Stimulated activated CD8-positive, alpha-beta memory T cell treated with anti-CD3 and anti-CD28 coated beads, Interleukin-15, amount 100 ng/mL, for 24 hours (primary cell): ENCODE data around the gene MFSD6.
"Not testable (repeated sequence)": the region's sequence is repeated elsewhere in the genome, so short reads cannot be mapped to it uniquely, and the experiment has no call there.

ENCODE experiments used
- DNase-seq: peaks from one replicate; pipeline ENCODE4 v3.0.0-alpha.2; 2020; ENCODE audit warnings: low read depth

The MFSD6 gene

DNA sequence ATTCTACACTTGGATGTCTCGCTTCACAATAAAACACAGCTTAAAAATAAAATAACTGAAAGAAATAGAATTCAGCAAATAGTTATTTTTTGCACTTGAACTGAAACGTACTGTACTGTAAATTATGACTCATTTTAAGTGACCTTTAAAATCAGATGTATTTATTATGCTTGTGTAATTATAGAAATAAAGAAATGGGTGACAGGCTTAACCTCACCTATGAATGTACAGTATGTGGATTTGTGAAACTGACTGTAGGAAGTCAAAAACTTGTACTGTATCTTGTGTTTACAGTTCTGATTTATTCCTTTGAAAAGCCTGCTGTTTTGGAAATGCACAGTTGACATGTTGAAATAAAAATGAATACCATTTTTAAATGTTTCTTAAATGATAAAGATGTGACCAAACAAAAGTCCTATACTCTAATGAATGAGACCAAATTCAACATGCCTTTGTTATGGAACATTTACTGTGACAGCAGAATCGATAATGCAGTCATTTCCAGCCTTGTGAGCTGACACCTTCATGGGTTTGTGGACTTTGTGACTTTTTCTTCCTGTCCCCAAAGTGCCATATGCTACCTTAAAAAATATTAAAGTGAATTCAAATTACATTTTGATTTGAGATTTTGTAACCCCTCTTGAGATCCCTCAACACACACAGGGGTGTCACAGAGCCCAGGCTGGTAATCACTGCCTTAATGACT is 93.7 kb downstream of the MFSD6 start:
- DNase-seq: no peak

DNA sequence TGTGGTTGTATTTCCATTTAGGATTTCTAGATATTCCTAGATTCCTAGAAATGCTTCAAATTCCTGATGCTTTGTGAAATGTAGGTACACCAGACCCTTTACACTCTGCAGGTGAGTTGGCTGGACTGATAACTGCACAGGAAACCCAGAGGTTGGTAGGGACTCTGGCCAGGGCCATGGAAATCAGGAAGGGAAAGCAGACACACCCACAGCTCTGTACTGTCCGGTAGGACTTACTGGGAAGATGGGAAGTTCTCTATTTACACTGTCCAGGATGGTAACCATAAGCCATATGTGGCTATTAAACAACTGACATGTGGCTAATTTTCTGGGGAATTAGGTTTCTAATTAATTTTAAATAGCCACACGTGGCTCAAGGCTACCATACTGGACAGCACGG is 94.9 kb downstream of the MFSD6 start:
- DNase-seq: no peak

DNA sequence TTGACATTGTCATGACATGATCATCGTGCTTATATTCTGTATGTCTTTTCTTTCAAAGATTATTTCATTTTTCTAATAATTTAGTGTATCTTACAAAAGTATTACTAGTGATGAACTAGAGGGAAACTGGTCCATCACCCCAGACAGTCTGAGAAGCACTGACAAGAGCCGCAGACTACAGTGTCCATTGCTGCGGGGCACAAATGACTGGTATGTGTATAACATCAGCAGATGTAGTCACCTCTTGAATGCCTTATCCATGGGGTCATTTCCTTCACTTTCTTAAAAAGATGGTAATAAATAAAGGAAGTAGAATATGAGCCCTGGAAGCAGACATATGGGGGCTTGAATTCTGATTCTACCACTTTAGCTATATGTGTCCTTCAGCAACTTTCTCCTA is 96.8 kb downstream of the MFSD6 start:
- DNase-seq: no peak

DNA sequence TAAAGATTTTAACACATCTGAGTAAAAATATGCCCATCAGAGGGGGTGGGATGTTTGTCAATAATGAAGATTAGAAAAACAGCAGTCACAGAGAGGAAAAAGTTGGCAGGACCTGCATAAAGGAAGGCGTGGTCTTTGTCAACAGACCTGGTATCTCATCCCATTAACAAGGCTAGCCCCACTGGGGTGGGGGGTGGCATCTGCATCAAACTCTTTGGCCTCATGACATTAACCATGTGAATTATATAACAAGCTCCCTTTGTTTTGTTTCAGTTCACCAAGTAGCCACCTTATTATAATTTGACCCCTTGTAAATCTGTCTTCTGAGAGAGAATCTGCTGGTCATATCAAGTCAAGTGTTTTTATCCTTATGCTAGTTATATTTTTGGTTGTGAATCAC is 97.5 kb downstream of the MFSD6 start:
- DNase-seq: no peak

DNA sequence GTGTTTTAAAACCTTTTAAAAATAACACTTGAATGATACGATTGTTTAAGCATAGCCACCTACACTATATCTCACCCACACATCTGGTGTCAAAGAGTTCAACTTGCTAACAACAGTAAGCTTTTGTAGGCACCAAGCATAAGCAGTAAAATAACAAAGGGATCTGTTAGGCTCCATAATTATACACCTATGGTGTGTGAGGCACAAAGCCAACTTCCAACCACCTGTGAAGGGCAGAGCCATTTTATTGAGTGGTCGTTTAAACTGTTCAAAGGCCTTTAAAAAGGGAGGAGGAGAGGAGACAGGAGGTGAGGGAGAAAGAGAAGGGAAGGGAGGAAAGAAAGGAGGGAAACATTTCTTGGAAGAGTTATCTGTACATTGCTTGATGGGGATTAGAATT is 98.5 kb downstream of the MFSD6 start:
- DNase-seq: no peak

DNA sequence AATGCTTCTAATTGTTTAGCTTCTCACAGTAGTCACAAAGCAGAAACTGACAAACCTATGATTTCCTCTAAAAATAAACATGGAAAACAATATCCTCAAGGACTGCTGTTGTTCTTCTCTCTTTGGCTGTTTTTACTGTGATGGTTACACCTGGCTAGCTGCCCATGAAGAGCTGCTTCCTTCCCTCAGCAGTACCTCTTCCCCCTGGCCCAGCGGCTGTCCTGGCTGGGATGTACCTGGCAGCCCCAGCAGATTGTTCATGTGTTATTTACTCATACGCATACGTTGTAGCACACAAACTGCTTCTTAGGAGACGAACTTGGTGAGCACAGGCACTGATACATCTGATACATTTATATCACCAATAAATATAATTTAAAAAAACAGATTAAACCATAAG is 99.0 kb downstream of the MFSD6 start:
- DNase-seq: no peak

DNA sequence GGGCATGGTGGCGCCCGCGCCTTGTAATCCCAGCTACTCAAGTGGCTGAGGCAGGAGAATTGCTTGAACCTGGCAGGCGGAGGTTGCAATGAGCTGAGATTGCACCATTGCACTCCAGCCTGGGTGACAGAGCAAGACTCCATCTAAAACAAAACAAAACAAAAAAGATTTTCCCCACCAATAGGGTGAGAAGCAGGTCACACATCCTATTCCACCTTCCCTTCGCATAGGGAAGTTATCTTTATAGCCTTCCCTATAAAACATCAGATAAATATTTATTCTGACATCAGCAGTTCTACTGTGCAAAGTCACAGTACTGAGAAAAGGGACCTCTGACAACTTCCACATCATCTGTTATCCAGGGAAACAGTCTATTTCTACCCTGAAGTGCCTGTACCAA is 101.7 kb downstream of the MFSD6 start:
- not testable (repeated sequence) for DNase-seq

DNA sequence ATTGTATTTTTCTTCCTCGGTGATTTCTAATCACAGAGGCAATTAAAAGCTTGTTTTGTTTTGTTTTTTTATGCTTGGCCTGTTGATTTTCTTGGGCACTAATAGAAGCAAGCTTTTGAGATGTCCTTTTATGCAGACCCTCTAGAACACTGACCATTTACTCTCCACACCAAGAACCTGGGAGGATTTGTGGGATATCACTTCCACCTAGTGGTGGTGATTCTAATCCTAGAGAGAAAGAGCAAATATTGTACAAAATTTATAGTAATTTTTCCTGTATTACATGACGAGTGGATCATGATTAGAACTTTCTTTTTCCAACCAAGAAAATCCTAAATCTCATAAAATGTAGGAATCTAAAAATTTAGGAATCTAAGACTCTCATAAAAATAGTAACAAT is 102.9 kb downstream of the MFSD6 start:
- no peak for DNase-seq

DNA sequence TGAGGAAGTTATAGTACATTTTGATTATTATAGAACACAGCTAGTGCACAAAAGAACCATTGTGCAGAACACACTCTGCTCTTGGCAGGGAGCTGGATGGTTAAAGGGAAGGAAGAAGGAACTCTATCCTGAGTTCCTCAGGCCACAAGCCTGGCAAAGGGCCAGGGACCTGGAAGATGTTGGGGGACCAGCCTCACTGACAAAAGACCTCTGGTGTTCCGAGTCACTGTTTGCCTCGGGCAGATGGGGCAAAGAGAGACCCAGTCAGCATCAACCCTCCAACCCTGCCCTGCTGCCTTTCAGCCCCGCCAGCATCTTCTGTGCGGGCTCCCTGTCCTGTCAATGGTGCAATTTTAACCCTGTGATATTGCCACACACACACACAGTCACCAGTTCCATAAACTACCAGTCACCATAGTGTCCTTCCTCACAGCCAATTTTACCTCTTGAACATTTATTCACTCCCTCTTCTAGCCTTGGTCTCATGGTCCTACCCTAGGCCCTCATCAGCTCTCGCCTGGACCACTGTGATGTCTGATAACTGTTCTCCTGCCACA is 104.5 kb downstream of the MFSD6 start:
- DNase-seq: no peak

DNA sequence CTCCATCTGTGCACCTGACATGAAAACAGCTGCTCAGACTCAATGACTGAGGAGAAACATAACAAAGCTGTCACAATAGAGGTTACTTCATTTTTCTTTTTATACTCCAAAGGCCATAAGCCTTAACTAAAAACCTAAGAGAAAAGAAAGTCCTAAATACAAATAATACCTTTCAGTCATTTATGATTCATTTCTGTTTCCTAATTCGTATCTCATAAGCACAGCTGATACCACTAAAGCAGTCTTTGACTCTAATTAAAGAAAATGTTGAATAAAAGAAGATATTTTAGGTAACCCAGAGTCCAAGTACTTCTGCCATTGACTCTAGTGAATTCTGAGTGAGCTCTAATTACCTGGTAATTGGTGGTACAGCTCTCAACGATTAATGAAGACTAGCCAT is 105.7 kb downstream of the MFSD6 start:
- no peak for DNase-seq

DNA sequence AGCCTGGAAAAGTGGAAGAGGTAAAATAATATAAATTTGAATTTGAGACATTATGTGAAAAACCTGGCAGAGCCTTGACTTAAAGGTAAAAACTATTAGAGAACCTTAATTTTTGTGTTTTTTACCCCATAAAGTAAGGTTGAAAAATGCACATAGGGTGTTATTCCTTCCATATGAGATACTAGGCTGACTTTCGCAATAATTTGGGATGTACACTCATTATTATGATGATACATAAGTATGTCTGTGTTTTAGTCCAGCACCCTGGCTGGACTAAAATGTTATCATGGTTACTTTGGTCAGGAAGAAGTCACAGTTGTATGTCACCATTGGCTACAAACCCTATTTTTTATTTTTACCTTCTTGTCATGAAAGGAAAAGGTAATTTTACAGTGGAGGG is 106.5 kb downstream of the MFSD6 start:
- DNase-seq: no peak

DNA sequence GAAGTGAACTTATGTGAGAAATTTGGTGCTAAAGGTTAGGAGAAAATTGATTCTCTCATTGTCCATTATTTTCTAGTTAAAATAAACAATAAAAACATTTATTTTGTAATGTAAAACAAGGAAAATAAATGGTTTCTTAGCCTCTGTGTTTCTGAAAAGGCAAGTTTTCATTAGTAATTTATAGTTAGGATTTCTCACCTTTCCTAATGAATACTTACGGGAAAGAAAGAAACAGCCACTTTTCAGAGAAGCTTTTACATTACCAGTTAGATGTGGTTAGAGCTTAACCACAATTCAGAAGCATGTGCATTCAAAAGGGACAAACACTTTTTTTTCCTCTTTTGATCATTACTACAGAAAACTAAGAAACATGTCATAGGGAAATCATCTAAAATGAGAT is 107.5 kb downstream of the MFSD6 start:
- DNase-seq: no peak

DNA sequence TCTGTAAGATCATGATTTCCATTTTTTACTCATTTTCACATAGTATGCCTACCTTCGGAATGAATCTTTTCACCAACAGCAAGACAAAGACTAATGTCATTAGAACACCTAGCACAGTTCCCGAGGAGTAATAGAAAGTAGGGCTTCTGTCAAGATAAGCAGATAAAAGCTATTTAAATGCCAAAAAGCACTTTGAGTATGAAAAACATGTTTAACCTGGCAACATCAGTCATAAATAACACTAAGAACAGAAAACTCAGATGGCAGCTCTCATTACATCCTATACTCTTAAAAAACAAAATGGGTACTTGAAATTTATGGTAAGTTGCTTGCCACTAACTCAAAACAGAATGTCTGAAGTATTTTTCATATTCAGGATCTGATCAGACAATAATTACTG is 109.3 kb downstream of the MFSD6 start:
- DNase-seq: no peak

DNA sequence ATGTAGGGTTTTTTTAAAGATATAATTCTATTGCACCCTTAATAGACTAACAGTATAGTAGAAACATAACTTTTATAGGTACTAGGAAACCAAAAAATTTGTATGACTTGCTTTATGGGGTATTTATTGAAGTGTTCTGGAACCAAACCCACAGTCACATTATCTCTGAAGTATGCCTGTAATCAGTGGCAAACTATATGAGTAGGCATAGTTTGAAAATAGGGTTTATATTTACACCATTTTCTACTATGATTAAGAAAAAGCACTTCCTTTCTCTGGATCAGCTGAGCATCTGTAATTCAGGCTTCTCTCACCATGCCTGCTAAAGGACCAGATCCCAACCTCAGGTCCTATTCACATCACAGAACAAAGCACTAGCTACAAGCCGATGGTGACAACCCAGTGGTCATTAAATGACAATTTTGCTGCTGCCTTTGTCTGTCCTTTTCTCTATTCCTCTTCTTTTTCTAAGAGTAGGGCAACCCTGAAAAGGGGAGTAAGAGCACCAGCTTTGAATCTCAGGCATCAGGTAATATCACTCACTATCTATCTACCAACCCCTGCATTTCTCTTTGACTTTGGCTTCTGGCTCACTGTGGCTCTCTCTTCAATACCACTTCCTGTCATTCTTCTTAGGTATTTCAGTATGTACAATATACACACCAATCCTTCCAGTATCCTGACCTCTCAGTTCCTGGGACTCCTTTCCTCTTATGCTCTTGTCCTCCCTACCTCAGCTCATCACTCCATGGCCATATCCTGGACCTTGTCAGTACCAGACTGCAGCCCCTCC is 112.0 kb downstream of the MFSD6 start:
- DNase-seq: no peak

DNA sequence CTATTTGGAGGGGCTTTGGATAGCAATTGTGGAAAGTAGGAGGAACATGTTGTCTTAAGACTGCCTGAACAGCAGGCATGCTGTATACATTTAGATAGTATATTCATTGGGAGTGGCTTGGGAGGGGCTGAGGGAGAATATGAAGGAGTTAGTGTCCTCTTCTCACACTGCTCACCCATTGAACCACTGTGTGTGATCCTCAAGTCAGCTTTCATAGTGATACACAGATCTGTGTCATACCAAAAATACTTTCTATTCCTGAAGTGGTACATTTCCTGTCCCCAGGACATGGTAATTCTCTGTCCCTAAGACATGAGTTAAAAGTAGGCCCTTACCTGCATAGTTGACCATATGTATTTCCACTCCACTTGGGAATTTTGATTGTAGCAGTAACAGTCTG is 116.8 kb downstream of the MFSD6 start:
- no peak for DNase-seq

DNA sequence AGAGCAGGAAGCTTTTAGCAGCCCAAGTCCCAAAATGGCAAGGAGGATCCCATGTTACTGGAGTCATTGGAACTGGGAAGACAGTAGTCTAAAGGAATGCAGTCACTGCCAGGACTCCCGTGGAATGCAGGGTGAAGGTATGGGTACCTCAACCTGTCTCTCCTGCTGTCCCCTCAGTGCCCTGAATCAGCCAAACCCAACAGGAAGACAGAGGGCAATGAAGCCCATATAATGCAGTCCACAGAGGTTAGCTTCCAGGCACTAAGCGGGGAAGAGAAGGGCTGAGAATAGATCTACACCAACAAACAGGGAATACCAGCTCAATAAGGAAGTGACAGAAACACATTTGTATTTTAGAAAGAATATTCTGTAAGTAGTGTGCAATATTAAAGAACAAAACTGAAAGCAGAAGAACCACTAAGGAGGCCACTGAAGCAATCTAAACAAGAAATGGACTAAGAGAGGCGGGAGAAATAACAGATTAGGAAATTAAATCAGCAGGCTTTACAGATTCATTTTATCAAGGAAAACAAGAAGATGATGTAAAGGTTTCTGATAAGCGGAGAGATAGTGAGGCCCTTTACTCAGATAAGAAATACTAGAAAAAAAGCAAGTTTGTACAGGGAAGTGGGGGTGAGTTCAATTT is 118.1 kb downstream of the MFSD6 start:
- DNase-seq: no peak

DNA sequence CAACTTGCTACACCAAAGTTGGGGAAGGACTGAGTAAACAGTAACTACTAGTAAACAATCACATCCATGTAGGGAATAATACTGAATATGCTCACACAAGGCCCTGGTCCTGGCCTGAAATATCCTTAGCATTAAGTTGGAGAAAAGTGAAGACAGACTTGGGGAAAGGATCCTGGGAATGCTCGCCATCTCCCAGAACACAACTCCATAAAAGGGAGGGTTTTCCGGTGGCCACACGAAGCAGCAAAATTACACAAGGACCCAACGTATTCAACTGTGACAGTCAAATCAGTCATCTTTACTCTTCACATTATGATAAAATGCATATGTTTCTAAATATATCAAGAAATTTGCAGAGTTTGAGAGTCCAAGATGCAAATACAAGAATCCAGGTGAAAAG is 119.1 kb downstream of the MFSD6 start:
- DNase-seq: no peak

DNA sequence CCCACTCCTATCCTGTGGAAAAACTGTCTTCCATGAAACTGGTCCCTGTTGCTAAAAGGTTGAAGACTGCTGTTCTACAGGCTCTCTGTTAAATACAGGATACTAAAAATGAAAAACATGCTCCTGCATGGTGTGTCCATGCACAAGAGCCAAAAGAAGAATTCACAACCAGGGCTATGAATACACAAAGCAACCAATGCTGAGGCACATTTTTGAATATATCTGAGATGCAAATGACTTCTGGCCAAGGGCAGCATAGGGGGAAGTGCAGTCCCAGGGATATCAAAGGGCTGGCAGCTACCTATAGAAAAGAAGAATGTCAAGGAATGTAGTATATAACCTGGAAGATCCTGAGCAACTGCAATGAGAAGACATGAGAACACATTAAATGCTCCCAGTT is 119.8 kb downstream of the MFSD6 start:
- no peak for DNase-seq

DNA sequence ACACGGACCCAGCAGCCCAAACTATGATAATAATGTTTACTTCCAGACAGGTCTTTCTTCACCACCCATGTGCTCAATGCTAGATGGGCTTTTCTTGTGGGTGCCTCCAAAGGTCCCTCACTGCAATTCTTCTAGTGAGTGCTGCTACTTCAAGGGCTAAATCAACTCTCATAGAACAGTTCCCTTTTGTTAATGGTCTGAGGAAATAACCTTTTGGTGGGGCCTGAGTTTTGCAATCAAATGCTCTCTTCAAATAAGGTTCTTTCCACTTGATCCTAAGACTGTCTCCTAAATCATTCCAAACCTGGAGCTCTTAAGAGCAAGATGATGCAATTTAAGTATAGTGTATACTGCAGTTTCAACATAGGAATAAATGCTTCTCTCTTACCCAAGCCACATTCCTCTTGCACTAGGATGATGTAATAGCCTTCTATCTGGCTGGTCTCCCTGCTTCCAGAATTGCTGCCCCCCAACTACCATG is 120.4 kb downstream of the MFSD6 start:
- DNase-seq: no peak

DNA sequence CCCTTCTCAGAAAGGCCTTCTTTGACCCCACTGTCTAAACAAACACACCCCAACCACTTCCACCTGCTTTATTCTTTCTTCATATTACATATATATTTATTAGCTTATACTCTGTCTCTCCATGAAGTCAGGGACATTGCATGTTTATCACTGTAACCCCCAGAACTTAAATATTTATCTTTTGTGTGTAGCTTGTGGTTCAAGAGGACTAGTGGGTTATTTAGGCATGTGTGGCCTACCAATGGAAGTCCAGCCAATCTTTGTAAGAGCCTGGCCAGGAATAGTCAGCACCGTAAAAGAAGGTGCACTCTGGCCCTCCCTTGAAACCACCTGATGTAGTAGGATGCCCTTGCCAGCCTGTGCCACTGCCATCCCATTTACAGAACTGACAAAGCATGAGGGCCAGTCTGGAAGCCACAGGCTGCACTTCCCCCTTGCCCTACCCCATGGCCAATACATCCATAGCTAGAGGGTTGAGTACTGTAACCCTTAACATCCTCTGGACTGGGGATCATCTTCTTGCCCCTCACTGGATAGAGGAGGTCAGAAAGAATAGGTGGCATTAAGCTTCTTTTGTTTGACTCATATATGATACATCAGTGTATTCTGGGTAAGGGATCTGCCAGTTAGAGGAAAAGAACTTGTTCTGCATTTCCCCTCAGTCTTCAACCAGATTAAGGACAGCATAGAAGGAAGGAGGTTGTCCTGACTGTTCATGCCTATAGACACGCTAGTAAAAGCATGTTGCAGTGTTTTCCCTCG is 121.5 kb downstream of the MFSD6 start:
- no peak for DNase-seq

DNA sequence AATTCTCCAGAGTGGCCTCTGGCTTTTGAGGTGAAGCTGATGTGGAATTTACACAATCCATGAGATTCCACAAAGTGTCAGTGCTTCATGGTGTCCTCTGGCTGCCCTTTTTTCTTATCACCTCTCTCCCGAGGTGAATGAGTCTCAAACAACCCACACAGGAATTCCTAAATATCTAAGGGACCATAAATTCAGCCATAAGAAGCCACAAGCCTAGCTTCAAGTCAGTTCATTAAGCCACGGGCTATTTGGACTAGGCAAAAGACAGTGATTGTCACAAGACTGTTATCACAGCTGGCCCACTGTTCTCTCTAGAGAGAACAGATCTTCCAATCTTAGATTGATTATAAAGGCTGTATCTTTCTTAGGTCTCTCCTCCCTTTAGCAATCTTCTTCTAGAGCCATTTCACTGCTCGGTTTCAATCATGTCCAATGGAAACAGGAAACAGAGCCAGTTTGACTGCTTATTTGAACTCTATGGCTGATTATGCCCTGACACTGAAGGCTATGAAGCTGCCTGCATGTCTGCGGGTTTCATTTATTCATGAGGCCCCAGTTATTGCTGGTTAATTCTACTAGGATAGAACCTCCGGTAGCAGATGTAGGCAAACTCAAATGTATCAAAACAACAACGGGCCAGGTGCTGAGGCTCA is 122.2 kb downstream of the MFSD6 start:
- DNase-seq: no peak

DNA sequence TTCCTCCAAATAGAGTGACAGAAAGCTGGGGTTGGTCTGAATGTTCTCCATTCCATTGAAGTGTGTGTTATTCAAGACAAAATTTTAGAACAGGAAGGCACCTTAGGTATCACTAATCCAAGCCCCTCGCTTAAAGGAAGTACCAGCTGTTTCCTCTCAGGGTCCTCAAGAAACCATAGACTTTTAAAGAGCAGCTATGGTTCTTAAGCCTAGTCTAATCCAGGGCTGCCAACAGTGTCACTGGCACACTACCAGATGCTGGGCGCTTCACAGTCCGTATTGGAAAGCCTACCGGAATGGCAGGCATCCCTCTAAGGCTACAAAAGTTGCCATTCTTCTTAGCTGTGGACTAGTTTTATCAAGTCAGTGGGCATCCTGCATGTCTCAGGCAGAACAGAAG is 124.4 kb downstream of the MFSD6 start:
- DNase-seq: no peak
